ENCODE data around the gene ANO6. TPM values are rescaled to one million over a fixed set of nuclear protein-coding genes. Genes with fewer than 3 reads are reported as not detected.
A peak's percentile ranks its signal among the peaks of the same experiment; 100 is the strongest.

Gene ANO6
- polyA plus RNA-seq, 1 donor from 2014 or later, result 9.0 TPM

DNA sequence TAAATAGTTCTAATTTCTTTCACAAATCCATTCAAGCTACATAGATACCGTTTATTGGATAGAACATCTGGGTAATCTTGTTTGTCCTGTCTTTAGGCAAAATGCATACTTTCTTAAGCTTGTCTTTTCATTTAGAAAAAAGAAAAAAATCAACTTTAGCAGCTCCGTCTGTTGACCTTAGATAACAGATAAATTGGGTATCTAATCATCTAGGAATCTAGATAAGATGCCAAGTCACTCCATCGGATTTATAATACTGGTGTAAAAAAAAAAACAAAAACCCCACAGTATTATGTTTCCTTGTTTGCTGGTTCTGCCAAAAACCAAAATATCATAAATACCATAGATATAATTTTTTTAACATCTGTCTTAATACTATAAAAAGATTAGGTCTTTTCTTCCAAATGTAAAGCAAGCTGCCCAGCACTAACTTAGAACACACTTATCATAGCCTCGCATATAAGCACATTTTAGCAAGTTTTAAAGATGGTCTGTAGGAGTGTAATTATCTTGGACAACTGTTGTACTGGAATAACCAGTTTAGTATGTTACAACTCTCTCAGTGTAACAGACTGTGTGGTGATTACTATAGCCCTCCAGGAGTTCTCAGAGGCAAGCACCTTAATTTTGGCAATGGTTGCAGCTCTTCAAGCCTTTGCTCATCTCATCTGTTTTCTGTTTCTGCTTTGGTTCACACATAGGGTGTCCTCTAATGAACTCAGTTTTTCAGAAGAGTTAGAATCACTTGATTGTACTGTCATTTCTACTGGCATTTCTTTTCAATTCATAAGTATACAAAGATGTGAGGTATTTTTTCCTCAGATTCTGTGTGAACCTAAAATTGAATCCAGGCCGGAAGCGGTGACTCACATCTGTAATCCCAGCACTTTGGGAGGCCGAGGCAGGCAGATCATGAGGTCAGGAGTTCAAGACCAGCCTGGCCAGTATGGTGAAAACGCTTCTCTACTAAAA lies 83.1 kb downstream of the ANO6 start:
- H3K4me2 ChIP-seq (ENCODE audit: low read length), result no peak overlapping the region

DNA sequence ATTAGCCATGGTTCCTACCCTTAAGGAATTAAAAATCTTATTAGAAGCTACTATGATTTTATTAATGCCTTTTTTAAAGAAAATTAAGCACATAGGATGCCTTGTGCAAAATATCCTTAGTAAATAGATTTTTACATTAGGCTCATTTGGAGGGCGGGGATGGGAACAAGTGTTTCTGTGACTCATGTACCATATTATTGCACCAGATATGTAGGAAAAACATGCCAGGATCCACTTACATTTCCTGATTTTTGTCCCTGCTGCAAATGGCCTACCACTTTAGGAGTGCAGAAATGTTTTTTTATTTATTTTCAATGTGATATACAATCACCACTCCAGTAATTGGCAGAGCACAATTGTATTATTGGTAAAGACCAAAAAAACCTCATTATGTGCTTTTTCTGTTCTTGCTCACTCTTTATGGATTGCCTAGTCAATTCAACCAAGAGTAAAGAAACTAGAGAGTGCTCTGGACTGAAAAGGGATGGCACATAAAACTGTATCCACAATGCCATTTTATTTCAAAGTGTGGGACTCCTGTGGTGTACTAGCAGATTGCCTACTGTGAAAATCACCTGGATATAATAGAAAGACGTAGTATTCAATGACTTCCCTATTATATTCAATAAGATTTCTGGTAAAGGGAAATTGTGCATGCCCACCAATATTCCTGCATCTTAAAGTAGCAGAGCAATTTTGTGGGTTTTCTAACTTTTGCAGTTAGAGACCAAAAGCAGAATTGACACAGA lies 86.9 kb downstream of the ANO6 start:
- no peak overlapping the region for H3K4me3 ChIP-seq (ENCODE audit: low read length)
- H3K9me3 ChIP-seq (ENCODE audit: low read length), result no peaks in the 10 kb centered on the region
- no peaks in the 10 kb centered on the region for H3K27me3 ChIP-seq (ENCODE audit: insufficient read depth, low read depth, low read length)
- no peaks in the 10 kb centered on the region for H3K9me2 ChIP-seq (ENCODE audit: insufficient read depth, low read length)
- no peaks in the 10 kb centered on the region for H3K36me3 ChIP-seq (ENCODE audit: insufficient read depth, low read length)
- H2AFZ ChIP-seq (ENCODE audit: low read depth, low read length), result no peak overlapping the region
- no peaks in the 10 kb centered on the region for H3F3A ChIP-seq (ENCODE audit: insufficient read depth, low read length, poor library complexity, severe bottlenecking)
- H3K27ac ChIP-seq (ENCODE audit: low read length), result peak overlapping the region; percentile 43
- H3K4me2 ChIP-seq (ENCODE audit: low read length), result no peak overlapping the region
- no peak overlapping the region for H3K9ac ChIP-seq (ENCODE audit: low read length)
- H4K20me1 ChIP-seq (ENCODE audit: insufficient read depth), result no peaks in the 10 kb centered on the region
- H3K79me2 ChIP-seq (replicated peaks; ENCODE audit: insufficient read depth, low read length), result no peaks in the 10 kb centered on the region
- TF ChIP-seq MXI1 (conservative IDR thresholded peaks at IDR 0.05; ENCODE audit: poor library complexity, severe bottlenecking), result no peak
- no peak for TF ChIP-seq TAF1 (IDR thresholded peaks at IDR 0.05; ENCODE audit: low read depth)
- TF ChIP-seq POLR2AphosphoS5 (IDR thresholded peaks at IDR 0.05), result peak; percentile 60
- TF ChIP-seq EZH2 (IDR thresholded peaks at IDR 0.05; ENCODE audit: borderline replicate concordance, insufficient read depth, low read length, poor library complexity, severe bottlenecking), result no peak

More for the DNA sequence above, 83.1 kb downstream of the ANO6 start:
- no peaks in the 10 kb centered on the region for H3K27me3 ChIP-seq (ENCODE audit: insufficient read depth, low read depth, low read length)
- no peak overlapping the region for H3K9ac ChIP-seq (ENCODE audit: low read length)
- TF ChIP-seq SMC3 (conservative IDR thresholded peaks at IDR 0.05; ENCODE audit: poor library complexity) (no peak), TAF1 (IDR thresholded peaks at IDR 0.05; ENCODE audit: low read depth) (no peak), RAD21 (conservative IDR thresholded peaks at IDR 0.05) (no peak), POLR2AphosphoS5 (IDR thresholded peaks at IDR 0.05) (no peak), EP300 (conservative IDR thresholded peaks at IDR 0.05; ENCODE audit: poor library complexity, severe bottlenecking) (no peak), EZH2 (IDR thresholded peaks at IDR 0.05; ENCODE audit: borderline replicate concordance, insufficient read depth, low read length, poor library complexity, severe bottlenecking) (no peak), MXI1 (conservative IDR thresholded peaks at IDR 0.05; ENCODE audit: poor library complexity, severe bottlenecking) (no peak)
- TF ChIP-seq, protein P1, sequence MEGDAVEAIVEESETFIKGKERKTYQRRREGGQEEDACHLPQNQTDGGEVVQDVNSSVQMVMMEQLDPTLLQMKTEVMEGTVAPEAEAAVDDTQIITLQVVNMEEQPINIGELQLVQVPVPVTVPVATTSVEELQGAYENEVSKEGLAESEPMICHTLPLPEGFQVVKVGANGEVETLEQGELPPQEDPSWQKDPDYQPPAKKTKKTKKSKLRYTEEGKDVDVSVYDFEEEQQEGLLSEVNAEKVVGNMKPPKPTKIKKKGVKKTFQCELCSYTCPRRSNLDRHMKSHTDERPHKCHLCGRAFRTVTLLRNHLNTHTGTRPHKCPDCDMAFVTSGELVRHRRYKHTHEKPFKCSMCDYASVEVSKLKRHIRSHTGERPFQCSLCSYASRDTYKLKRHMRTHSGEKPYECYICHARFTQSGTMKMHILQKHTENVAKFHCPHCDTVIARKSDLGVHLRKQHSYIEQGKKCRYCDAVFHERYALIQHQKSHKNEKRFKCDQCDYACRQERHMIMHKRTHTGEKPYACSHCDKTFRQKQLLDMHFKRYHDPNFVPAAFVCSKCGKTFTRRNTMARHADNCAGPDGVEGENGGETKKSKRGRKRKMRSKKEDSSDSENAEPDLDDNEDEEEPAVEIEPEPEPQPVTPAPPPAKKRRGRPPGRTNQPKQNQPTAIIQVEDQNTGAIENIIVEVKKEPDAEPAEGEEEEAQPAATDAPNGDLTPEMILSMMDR (IDR thresholded peaks at IDR 0.05; ENCODE audit: poor library complexity, severe bottlenecking), result no peak
- TF ChIP-seq, protein P2, sequence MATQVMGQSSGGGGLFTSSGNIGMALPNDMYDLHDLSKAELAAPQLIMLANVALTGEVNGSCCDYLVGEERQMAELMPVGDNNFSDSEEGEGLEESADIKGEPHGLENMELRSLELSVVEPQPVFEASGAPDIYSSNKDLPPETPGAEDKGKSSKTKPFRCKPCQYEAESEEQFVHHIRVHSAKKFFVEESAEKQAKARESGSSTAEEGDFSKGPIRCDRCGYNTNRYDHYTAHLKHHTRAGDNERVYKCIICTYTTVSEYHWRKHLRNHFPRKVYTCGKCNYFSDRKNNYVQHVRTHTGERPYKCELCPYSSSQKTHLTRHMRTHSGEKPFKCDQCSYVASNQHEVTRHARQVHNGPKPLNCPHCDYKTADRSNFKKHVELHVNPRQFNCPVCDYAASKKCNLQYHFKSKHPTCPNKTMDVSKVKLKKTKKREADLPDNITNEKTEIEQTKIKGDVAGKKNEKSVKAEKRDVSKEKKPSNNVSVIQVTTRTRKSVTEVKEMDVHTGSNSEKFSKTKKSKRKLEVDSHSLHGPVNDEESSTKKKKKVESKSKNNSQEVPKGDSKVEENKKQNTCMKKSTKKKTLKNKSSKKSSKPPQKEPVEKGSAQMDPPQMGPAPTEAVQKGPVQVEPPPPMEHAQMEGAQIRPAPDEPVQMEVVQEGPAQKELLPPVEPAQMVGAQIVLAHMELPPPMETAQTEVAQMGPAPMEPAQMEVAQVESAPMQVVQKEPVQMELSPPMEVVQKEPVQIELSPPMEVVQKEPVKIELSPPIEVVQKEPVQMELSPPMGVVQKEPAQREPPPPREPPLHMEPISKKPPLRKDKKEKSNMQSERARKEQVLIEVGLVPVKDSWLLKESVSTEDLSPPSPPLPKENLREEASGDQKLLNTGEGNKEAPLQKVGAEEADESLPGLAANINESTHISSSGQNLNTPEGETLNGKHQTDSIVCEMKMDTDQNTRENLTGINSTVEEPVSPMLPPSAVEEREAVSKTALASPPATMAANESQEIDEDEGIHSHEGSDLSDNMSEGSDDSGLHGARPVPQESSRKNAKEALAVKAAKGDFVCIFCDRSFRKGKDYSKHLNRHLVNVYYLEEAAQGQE (IDR thresholded peaks at IDR 0.05; ENCODE audit: borderline replicate concordance), result no peak
- no peaks in the 10 kb centered on the region for H3K36me3 ChIP-seq (ENCODE audit: insufficient read depth, low read length)
- H3K9me2 ChIP-seq (ENCODE audit: insufficient read depth, low read length), result no peaks in the 10 kb centered on the region
- no peak overlapping the region for H3K27ac ChIP-seq (ENCODE audit: low read length)
- no peaks in the 10 kb centered on the region for H3K9me3 ChIP-seq (ENCODE audit: low read length)
- H4K20me1 ChIP-seq (ENCODE audit: insufficient read depth), result no peaks in the 10 kb centered on the region
- H2AFZ ChIP-seq (ENCODE audit: low read depth, low read length), result no peak overlapping the region
- no peak overlapping the region for H3K4me3 ChIP-seq (ENCODE audit: low read length)
- no peaks in the 10 kb centered on the region for H3F3A ChIP-seq (ENCODE audit: insufficient read depth, low read length, poor library complexity, severe bottlenecking)
- H3K79me2 ChIP-seq (replicated peaks; ENCODE audit: insufficient read depth, low read length), result no peaks in the 10 kb centered on the region
